ENCODE results near the gene PSMB7. TPM values are rescaled to one million over a fixed set of nuclear protein-coding genes. Genes with fewer than 3 reads are reported as not detected.
A peak's percentile ranks its signal among the peaks of the same experiment; 100 is the strongest.

Gene PSMB7
- total and polyA plus RNA-seq, 2 of the 8 experiments (the other 6 are each of a cell fraction or from before 2014, with no cell fraction given) = 222 to 357 TPM

DNA sequence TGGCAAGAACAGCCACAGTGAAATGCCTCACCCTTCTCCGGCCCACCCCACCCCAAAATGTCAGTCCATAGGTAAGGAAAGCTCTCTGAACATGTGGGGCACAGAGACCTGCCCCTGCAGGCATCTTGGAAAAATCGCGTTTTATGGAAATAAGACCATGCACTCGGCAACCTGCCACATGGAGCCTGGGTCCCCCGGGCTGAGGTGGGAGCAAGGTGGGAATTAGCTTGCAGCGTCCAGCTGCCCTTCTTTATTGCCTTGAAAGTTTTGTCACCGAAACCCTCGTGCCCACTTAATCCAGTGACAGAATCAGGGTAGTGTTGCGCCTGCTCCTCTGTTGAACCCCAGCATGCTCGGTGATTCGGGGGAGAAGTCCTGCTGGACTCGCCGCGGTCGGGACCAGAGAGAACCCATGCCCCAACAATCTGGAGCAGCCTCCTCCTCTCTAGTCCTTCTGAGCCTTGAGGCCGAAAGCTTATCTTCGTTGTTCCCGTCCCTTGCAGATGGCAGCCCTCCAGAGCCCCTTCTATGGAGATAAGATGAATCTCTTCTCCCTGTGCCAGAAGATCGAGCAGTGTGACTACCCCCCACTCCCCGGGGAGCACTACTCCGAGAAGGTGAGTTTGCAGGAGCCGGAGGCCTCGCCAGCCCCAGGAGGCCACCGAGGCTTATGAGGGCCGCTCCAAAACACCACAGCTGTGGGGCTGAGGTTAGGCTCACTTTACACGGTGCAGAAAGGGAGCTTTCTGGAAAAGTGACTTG, 67.9 kb downstream of the PSMB7 start:
- CTCF ChIA-PET (ENCODE audit: partially characterized antibody) = interaction anchor here (0.6 to 2.9 kb wide), 7 partner anchors 8 to 629 kb away, joined by 3 to 12 read pairs (median 4); no protein-coding TSS in a partner anchor
- DNase-seq (ENCODE audit: low read depth in 1 of 2, low spot score in 2 of 2) (no peak), FAIRE-seq (no peak)
- Histone ChIP-seq H2BK5ac (ENCODE audit: low read depth, low read length) (no peak overlapping the region), H3K27ac (ENCODE audit: low read depth, low read length) (no peak overlapping the region), H2BK15ac (ENCODE audit: low read length) (no peak overlapping the region), H3K4ac (replicated peaks; ENCODE audit: insufficient read length, low read depth, low read length) (no peak overlapping the region), H2AK5ac (ENCODE audit: low read depth, low read length) (no peak overlapping the region), H3K79me1 (ENCODE audit: low read depth, low read length) (no peaks in the 10 kb centered on the region; the same call in 1 of the 2 replicates), H3K4me1 (replicated peaks in 1 of 4; ENCODE audit: control insufficient read depth in 3 of 4, insufficient read depth in 4 of 4, low read length in 3 of 4) (peaks cover 0 to 13% (median 7%) of the 10 kb centered on the region in 4 experiments; a peak in 5 of 7 replicates), H3K27me3 (replicated peaks in 1 of 4; ENCODE audit: control insufficient read depth in 3 of 4, extremely low read depth in 1 of 4, insufficient read depth in 3 of 4, low read length in 3 of 4) (no peaks in the 10 kb centered on the region), H3K56ac (replicated peaks; ENCODE audit: insufficient read length, low read depth, low read length) (no peak overlapping the region), H3K18ac (ENCODE audit: extremely low read depth, low read length) (no peak overlapping the region), H2AFZ (ENCODE audit: low read length) (no peak overlapping the region), H3K4me2 (ENCODE audit: insufficient read depth in 1 of 2, low read depth in 2 of 2, low read length in 2 of 2) (no peak overlapping the region), H3K79me2 (ENCODE audit: control insufficient read depth in 1 of 2, insufficient read depth in 2 of 2, low read length in 2 of 2) (no peaks in the 10 kb centered on the region), H3K36me3 (ENCODE audit: control insufficient read depth in 2 of 4, insufficient read depth in 4 of 4, low read length in 3 of 4) (peaks cover 2 to 33% (median 10%) of the 10 kb centered on the region in 4 experiments; a peak in 7 of 8 replicates), H2BK20ac (ENCODE audit: low read length) (no peak overlapping the region), H4K20me1 (replicated peaks in 1 of 2; ENCODE audit: control insufficient read depth in 1 of 2, insufficient read depth in 2 of 2, low read length in 2 of 2) (peaks cover 1 to 23% of the 10 kb centered on the region in 2 experiments), H2BK120ac (replicated peaks; ENCODE audit: low read depth, low read length) (no peak overlapping the region), H4K91ac (replicated peaks; ENCODE audit: insufficient read length, low read length) (no peak overlapping the region), H4K8ac (ENCODE audit: extremely low read depth, insufficient read depth, low read length) (peak overlapping the region; percentile 28; the same call in 1 of the 2 replicates), H3K14ac (ENCODE audit: insufficient read length) (no peak overlapping the region), H3K4me3 (ENCODE audit: extremely low read depth in 1 of 4, insufficient read depth in 2 of 4, low read depth in 3 of 4, low read length in 4 of 4) (no peak overlapping the region), H3K23ac (ENCODE audit: insufficient read length) (no peak overlapping the region), H3K9me3 (ENCODE audit: insufficient read depth in 2 of 2, low read depth in 1 of 2, low read length in 1 of 2) (no peaks in the 10 kb centered on the region), H3K23me2 (ENCODE audit: low read depth, low read length) (no peaks in the 10 kb centered on the region), H4K5ac (ENCODE audit: insufficient read length, low read depth, low read length) (no peak overlapping the region), H3K9ac (replicated peaks in 1 of 4; ENCODE audit: extremely low read depth in 1 of 4, low read depth in 3 of 4, low read length in 3 of 4) (no peak overlapping the region), H2BK12ac (ENCODE audit: low read depth, low read length) (no peak overlapping the region)
- POLR2A ChIA-PET (ENCODE audit: partially characterized antibody) = interaction anchor here (0.6 to 1.5 kb wide), 5 partner anchors 10 to 40 kb away, joined by 3 to 5 read pairs (median 3); no protein-coding TSS in a partner anchor
- TF ChIP-seq BRCA1 (IDR thresholded peaks at IDR 0.05; ENCODE audit: low read depth, low read length) (no peak), CBX5 (IDR thresholded peaks at IDR 0.05; ENCODE audit: low read depth, low read length) (no peak), NANOG (IDR thresholded peaks at IDR 0.05; ENCODE audit: insufficient read depth, low read depth, low read length, poor library complexity, severe bottlenecking) (no peak), JUN (IDR thresholded peaks at IDR 0.05; ENCODE audit: low read depth, low read length) (no peak), TBP (IDR thresholded peaks at IDR 0.05; ENCODE audit: low read depth, low read length) (no peak)
- TF ChIP-seq, protein P1, sequence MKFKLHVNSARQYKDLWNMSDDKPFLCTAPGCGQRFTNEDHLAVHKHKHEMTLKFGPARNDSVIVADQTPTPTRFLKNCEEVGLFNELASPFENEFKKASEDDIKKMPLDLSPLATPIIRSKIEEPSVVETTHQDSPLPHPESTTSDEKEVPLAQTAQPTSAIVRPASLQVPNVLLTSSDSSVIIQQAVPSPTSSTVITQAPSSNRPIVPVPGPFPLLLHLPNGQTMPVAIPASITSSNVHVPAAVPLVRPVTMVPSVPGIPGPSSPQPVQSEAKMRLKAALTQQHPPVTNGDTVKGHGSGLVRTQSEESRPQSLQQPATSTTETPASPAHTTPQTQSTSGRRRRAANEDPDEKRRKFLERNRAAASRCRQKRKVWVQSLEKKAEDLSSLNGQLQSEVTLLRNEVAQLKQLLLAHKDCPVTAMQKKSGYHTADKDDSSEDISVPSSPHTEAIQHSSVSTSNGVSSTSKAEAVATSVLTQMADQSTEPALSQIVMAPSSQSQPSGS (IDR thresholded peaks at IDR 0.05; ENCODE audit: low read length) = no peak
- WGBS, 2 experiments (ENCODE audit: extremely low coverage in 1 of 2, insufficient coverage in 1 of 2, insufficient read length in 1 of 2, insufficient replicate concordance in 2 of 2, low coverage in 1 of 2, low lambda C conversion rate in 2 of 2, missing lambda C conversion rate in 1 of 2) = 91% methylated on average over 26 of the region's 26 CpGs; no CpG with 5 or more reads in 1 of the 2 experiments

Data from H1 (cell line).